GM19025 (cell line): ENCODE measurements around the gene KRT80.

ENCODE experiments used
- ATAC-seq: cut with Tn5 transposase; IDR thresholded peaks from one replicate; pipeline ENCODE4 v1.9.1; 2021; ENCODE audit warnings: mild to moderate bottlenecking, low read depth, moderate library complexity; ENCODE audit not compliant: unreplicated experiment

Gene KRT80

DNA sequence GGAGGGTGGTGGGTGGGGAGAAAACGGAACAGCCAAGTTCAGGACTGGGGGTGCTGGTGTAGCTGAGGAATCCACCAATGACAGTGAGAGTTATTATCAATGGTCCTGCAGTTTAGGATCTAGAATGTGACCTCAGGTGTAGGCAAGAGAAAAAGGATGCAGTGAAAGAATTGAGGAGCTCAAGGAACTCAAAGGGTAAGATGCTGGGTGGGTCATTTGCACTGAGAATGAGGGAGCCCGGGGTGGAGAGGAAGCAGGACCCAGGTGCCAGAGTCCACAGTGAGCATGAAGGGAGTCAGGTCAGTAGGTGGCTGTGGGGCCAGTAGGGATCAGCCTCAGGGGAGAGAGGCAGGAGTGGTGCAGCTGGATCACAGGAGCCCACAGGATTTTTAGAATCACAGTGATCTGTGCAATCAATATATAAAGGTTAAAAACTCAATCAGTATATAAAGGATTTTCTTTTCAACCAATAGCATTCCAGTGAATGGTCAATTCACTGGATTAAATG lies 38.1 kb upstream of the KRT80 start:
- ATAC-seq, result no peak

- no peak for ATAC-seq
Measured at GRCh38 chr12:52228931-52229330, 37.1 kb upstream of the KRT80 start.

DNA sequence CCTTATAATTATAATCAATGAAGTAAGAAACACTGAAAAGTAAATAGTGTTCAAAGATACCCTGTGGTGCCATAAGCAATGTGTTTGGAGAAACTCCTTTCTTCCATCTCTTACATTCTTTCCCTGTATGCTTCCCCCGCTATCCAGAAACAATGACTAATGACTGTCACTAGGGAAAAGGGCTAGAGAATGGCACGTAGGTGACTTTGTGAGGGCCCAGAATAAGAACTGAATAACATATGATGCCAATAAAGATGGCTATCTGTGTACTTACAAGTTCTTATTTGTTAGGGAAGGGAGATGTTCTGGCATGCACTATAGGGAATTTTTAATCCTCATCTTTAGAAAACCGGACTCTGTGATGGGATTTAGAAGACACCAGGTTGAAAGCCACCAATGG lies 36.6 kb upstream of the KRT80 start:
- ATAC-seq, result no peak

DNA sequence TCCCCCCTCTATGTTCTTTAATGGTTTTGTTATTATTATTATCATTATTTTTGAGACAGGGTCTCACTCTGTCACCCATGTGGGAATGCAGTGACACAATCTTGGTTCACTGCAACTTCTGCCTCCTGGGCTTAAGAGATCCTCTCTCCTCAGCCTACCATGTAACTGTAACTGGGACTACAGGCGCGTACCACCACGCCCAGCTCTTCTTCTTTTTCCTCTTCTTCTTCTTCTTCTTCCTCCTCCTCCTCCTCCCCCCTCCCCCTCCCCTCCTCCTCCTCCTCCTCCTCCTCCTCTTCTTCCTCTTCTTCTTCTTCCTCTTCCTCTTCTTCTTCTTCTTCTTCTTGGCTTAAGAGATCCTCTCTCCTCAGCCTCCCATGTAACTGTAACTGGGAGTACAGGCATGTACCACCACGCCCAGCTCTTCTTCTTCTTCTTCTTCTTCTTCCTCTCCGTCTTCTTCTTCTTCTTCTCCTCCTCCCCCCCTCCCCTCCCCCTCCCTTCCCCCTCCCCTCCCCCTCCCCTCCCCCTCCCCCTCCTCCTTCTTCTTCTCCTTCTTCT lies 35.9 kb upstream of the KRT80 start:
- ATAC-seq, result no peak

DNA sequence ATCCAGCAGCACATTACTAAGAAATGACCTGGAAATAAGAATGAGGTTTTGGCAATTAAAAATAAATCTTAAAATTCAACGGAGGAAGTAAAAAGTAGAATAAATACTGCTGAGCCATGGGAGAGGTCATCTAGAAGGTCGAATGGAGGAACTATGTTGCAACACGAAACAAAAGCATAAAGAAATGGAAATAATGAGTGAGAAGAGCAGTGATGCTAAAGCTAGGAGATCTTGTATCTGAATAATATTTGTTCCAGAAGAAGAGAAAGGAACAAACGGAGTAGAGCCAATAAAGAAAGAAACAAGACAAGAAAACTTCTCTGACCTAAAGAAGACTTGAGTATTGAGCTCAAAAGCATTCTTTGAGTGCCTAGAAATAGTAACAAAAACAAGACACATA lies 34.6 kb upstream of the KRT80 start:
- ATAC-seq, result no peak

DNA sequence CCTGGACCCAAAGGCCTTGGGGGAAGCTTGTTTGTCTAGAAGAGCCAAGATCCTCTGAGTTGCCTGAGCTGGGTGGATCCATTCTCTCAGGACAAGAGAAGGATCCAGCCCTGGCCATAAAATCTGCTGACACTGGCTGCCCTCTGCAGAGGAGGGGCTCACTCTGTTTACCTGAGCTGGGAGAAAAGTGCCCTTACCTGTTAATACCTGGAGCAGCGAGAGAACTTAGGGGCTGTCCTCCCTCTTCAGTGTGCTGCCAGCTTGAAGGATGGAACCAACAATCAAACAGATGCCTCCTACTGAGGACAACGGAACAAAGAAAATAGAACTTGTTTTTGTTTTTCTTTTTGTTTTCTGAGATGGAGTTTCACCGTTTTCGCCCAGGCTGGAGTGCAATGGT lies 33.9 kb upstream of the KRT80 start:
- no peak for ATAC-seq

- no peak for ATAC-seq
Measured at GRCh38 chr12:52224151-52224550, 32.3 kb upstream of the KRT80 start.

DNA sequence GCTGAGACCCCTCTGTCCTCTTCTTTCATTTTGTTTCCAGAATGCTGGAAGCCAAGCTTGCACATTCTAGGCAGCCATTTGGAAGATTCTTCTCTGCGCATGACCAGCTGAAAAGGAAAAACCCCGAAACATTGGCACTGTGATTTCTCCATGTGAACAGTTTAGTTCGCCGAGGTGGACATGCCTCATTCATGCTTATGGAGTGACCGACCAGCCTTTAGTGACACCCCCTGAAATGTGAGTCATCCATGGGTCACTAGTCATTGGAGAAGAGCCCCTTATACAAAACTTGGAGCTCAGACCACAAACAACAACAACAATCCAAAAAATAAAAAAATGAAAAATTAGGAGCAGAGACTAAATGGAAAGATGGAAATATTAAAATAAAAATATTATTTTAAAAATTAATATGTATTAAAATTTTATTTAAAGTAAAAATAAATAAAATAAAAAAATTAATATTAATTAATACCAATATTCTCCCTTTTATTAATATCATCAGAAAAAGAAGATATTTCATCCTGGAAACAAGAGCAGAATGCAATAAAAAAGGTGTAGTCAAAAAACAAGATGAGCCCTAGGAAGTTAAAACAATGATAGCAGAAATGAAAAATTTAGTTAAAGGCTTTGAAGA lies 31.7 kb upstream of the KRT80 start:
- no peak for ATAC-seq

DNA sequence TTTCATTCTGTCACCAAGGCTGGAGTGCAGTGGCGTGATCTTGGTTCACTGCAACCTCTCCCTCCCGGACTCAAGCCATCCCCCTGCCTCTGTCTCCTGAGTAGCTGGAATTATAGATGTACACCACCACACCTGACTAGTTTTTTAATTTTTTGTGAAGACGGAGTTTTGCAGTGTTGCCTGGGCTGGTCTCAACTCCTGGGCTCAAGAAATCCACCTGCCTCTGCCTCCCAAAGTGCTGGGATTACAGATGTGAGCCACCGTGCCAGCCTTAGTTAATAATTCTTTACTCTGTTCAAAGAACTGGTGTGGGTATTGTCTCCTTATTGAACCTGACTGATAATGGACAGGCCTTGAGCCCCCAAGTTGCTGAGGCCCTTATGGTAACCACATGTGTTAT lies 30.9 kb upstream of the KRT80 start:
- no peak for ATAC-seq

GRCh38 chr12:52221912-52222457 lies 30.2 kb upstream of the KRT80 start:
- no peak for ATAC-seq

DNA sequence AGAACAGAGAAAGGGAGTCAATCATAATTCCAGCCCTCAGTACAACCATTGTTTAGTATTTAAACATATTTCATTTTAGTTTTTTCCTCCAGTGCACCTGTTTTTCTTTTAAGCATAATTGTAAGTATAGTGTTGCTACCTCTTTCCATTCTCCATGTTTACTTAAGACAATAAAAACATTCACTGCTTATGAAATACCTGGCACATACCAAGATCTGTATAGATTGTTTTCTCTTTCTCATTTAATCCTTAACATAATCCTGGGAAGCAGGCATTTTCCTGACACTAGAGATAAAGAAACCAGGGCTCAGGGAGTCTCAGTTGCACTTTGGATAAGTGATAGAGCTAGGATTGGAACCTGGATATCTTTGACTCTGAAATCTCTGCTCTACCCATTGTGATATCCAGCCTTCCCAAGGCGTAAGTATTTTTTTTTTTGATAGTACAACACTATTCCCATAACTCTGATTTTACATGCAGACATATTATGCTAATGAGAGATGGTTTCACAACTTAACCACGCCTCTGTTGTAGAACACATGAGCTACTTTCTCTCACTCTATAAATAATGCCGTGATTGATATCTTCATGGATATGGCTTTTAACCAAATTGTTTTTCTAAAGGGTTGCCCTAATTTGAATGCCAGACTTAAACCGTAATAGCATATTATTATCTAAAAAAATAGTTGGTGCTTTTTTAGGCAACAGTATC lies 29.4 kb upstream of the KRT80 start:
- no peak for ATAC-seq

DNA sequence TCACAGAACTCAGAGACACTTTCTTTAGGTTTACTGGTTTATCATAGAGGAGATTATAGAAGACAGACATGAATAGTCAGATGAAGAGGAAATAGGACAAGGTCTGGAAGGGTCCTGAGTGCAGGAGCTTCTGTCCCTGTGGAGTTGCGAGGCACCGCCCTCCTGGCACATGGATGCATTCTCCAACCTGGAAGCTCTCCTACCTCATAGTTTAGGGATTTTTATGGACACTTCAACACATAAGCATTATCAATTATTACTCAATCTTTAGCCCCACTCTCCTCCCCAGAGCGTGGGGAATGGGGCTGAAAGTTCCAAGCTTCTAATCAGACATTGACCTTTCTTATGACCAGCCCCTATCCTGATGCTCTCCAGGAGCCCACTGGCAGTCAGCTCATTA lies 28.7 kb upstream of the KRT80 start:
- no peak for ATAC-seq

GRCh38 chr12:52218001-52218400 lies 26.2 kb upstream of the KRT80 start:
- ATAC-seq, result no peak

- ATAC-seq, result no peak
Measured at GRCh38 chr12:52217223-52217622, 25.4 kb upstream of the KRT80 start.

- no peak for ATAC-seq
Measured at GRCh38 chr12:52216807-52217206, 25.0 kb upstream of the KRT80 start.

- no peak for ATAC-seq
Measured at GRCh38 chr12:52216100-52216499, 24.3 kb upstream of the KRT80 start.

DNA sequence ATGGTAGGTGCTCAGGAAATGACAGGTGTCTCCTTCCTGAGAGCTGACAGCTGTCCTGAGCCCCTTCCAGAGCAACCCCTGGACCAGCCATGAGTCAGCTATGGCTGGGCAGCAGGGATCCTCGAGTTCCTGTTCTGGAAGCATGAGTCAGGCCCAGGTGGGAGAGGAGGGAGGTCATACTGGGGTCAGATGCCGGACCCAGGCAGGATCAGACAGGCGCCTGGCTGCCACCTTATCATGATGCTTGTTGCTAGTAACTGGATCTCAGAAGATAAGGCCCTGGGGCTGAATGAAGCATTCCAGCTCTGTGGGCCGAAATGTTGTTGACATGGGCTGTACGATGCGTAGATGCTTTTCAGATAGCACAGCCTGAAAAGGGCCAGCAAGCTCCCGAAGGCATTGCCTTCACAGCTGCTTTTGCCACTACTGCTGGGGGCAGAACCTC lies 23.8 kb upstream of the KRT80 start:
- ATAC-seq, result no peak

- ATAC-seq, result no peak
Measured at GRCh38 chr12:52214421-52214802, 22.6 kb upstream of the KRT80 start.

GRCh38 chr12:52213564-52214420 lies 22.0 kb upstream of the KRT80 start:
- no peak for ATAC-seq

DNA sequence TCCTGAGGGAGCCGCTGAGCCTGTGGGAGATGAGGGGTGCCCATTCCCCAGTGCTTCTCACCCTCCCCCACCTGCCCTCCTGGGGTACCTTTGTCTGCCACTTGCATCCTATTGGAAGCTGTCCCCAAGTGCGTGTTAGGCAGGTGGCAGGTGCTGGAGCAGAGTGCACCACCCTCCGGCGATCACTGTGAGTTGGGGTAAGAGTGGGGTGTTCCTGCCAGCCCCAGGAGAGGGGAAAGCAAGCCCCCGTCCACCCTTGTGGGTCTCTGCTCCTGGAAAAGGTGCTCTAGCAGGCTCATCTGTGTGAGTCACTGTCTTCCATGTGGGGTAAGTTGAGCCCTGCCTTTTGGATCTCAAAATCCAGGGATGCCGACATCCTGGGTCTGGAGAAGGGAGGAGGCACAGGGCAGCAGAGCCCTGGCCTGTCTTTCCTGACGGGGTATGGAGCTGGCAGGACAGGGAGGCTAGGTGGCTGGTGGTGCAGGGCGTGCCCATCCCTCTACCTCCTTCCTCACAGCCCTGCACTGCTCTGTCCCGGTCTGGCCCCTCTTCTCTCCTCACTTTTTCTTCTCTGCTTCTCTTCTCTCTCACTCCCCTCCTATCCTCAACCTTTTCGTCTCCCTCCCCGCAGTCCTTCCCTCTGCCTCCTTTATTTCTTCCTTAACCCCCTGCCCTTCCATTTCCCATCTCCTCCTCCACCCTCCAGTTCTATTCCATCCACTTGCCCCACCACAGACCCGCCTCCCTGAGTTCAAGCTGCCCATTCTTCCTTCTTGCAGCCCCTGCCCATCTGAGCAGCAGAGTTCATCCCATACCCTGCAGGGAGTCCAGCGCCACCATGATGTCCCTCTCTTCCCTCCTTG lies 21.1 kb upstream of the KRT80 start:
- ATAC-seq, result no peak
